ENCODE results near the gene PBX2. TPM values are rescaled to one million over a fixed set of nuclear protein-coding genes. Genes with fewer than 3 reads are reported as not detected.

The PBX2 gene
- total RNA-seq, 3 donors from 2014 or later, result 32.3 to 61.6 (median 48.5) TPM

GRCh38 chr6:32223258-32224235 lies 33.5 kb upstream of the PBX2 start, which contains the start of gene NOTCH4:
NOTCH4 (minus strand) TSS chr6:32224067; CDS start chr6:32223928, 139 bp downstream.
- intact Hi-C loops (cut with DNase I; ENCODE audit: low total_unique reads), result no loop called here
- no peaks in the 10 kb centered on the region for H3K36me3 ChIP-seq
- TF ChIP-seq POLR2A (IDR thresholded peaks at IDR 0.05) (no peak), CTCF (IDR thresholded peaks at IDR 0.05) (no peak), POLR2AphosphoS5 (IDR thresholded peaks at IDR 0.05) (no peak)
- H3K4me1 ChIP-seq, result no peaks in the 10 kb centered on the region
- no peaks in the 10 kb centered on the region for H3K9me3 ChIP-seq
- DNase-seq (ENCODE audit: low spot score in 2 of 2), result no peak
- peak within 1 kb of the TSS; percentile 16 to 57 (median 40) for H3K4me3 ChIP-seq
- peak within 1 kb of the TSS; percentile 66 to 89 for H3K27ac ChIP-seq
- no peaks in the 10 kb centered on the region for H3K27me3 ChIP-seq

- Histone ChIP-seq H3K36me3 (no peaks in the 10 kb centered on the region), H3K27me3 (no peaks in the 10 kb centered on the region), H3K4me3 (peak overlapping the region; percentile 16 to 57 (median 40)), H3K9me3 (no peaks in the 10 kb centered on the region), H3K27ac (peak overlapping the region; percentile 66 to 89), H3K4me1 (no peaks in the 10 kb centered on the region)
- intact Hi-C loops (cut with DNase I; ENCODE audit: low total_unique reads), result no loop called here
- DNase-seq (ENCODE audit: low spot score in 2 of 2), result peak in 1 of 2 donors; percentile 70
- no peak for TF ChIP-seq POLR2A (IDR thresholded peaks at IDR 0.05)
- no peak for TF ChIP-seq POLR2AphosphoS5 (IDR thresholded peaks at IDR 0.05)
- no peak for TF ChIP-seq CTCF (IDR thresholded peaks at IDR 0.05)
Observed at GRCh38 chr6:32222333-32223230, 32.6 kb upstream of the PBX2 start.

GRCh38 chr6:32220021-32220420 lies 30.0 kb upstream of the PBX2 start:
- H3K27ac ChIP-seq, result peak overlapping the region in 1 of 2 donors; percentile 12
- no peaks in the 10 kb centered on the region for H3K9me3 ChIP-seq
- DNase-seq (ENCODE audit: low spot score in 2 of 2), result no peak

GRCh38 chr6:32218167-32218566 lies 28.2 kb upstream of the PBX2 start:
- Histone ChIP-seq H3K9me3 (no peaks in the 10 kb centered on the region), H3K4me3 (no peak overlapping the region), H3K27ac (no peak overlapping the region), H3K4me1 (no peaks in the 10 kb centered on the region), H3K36me3 (no peaks in the 10 kb centered on the region), H3K27me3 (no peaks in the 10 kb centered on the region)
- no peak for DNase-seq (ENCODE audit: low spot score in 2 of 2)
- TF ChIP-seq POLR2A (IDR thresholded peaks at IDR 0.05) (no peak), CTCF (IDR thresholded peaks at IDR 0.05) (no peak), POLR2AphosphoS5 (IDR thresholded peaks at IDR 0.05) (no peak)
- intact Hi-C loops (cut with DNase I; ENCODE audit: low total_unique reads), result no loop called here

More at GRCh38 chr6:32220021-32220420, 30.0 kb upstream of the PBX2 start:
- TF ChIP-seq CTCF (IDR thresholded peaks at IDR 0.05) (no peak), POLR2A (IDR thresholded peaks at IDR 0.05) (no peak), POLR2AphosphoS5 (IDR thresholded peaks at IDR 0.05) (no peak)
- intact Hi-C loops (cut with DNase I; ENCODE audit: low total_unique reads), result no loop called here
- H3K4me3 ChIP-seq, result no peak overlapping the region
- H3K27me3 ChIP-seq, result no peaks in the 10 kb centered on the region
- no peaks in the 10 kb centered on the region for H3K4me1 ChIP-seq
- no peaks in the 10 kb centered on the region for H3K36me3 ChIP-seq

Data from breast epithelium (tissue), 4 donors.